Chondrocyte (in vitro differentiated cells): ENCODE data around the gene ZNF474. TPM values are rescaled to one million over a fixed set of nuclear protein-coding genes. Genes with fewer than 3 reads are reported as not detected.

Experiments
- DNase-seq: peaks from one replicate; pipeline ENCODE4 v3.0.0; 2021; ENCODE audit warnings: mixed read lengths, low spot score
- H3K27ac Mint-ChIP-seq: one replicate; pipeline ENCODE4 v1.8.0; 2021; ENCODE audit warnings: mild to moderate bottlenecking, moderate library complexity, mixed read lengths; ENCODE audit not compliant: unreplicated experiment
- H3K27me3 Mint-ChIP-seq: 2 replicates; pipeline ENCODE4 v1.8.0; 2021; ENCODE audit warnings: low read depth, mixed read lengths
- H3K36me3 Mint-ChIP-seq: 2 replicates; pipeline ENCODE4 v1.8.0; 2021; ENCODE audit warnings: low read depth, mixed read lengths
- H3K4me1 Mint-ChIP-seq: 2 replicates; pipeline ENCODE4 v1.8.0; 2021; ENCODE audit warnings: low read depth, mild to moderate bottlenecking, mixed read lengths
- H3K4me3 Mint-ChIP-seq: one replicate; pipeline ENCODE4 v1.8.0; 2021; ENCODE audit warnings: mild to moderate bottlenecking, moderate library complexity, mixed read lengths; ENCODE audit not compliant: unreplicated experiment
- H3K9me3 Mint-ChIP-seq: 2 replicates; pipeline ENCODE4 v1.8.0; 2021; ENCODE audit warnings: low read depth, mixed read lengths
- total RNA-seq: library from RNA; stranded (reverse); gene quantifications from 3 replicates; pipeline ENCODE4 v1.2.1, GENCODE V29; 2021
- TF ChIP-seq, protein P1 (sequence below): fragments of 200-600 bp; sonication (generic); IDR thresholded peaks from 2 replicates; pipeline ENCODE4 v1.5.0; 2021; ENCODE audit warnings: antibody characterized with exemption, mild to moderate bottlenecking, moderate library complexity

Gene ZNF474
- total RNA-seq, 1 donor from 2014 or later = 0.25 TPM

DNA sequence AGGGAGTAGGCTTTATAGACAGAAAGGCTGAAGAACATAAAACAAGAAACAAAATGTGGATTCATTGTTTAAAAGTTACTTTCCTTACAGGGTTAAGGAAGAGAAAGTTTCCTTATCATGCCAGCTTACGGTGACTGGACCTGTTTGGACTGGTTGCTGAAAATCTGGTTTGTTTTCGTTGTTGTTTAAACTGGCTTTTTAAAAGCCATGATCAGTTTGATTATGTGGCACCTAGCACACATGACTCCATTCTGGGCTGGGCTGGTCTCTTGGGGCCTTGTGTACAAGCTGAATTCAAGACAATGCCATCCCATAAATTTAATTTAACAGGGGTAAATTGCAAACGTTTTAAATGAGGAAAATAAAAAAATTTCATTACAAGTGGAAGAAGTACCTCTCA is 18.4 kb upstream of the ZNF474 start:
- TF ChIP-seq, protein P1, sequence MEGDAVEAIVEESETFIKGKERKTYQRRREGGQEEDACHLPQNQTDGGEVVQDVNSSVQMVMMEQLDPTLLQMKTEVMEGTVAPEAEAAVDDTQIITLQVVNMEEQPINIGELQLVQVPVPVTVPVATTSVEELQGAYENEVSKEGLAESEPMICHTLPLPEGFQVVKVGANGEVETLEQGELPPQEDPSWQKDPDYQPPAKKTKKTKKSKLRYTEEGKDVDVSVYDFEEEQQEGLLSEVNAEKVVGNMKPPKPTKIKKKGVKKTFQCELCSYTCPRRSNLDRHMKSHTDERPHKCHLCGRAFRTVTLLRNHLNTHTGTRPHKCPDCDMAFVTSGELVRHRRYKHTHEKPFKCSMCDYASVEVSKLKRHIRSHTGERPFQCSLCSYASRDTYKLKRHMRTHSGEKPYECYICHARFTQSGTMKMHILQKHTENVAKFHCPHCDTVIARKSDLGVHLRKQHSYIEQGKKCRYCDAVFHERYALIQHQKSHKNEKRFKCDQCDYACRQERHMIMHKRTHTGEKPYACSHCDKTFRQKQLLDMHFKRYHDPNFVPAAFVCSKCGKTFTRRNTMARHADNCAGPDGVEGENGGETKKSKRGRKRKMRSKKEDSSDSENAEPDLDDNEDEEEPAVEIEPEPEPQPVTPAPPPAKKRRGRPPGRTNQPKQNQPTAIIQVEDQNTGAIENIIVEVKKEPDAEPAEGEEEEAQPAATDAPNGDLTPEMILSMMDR = no peak
- Mint-ChIP-seq H3K36me3 (no peaks in the 10 kb centered on the region), H3K27ac (no peak overlapping the region), H3K9me3 (no peaks in the 10 kb centered on the region), H3K4me1 (peaks cover 5% of the 10 kb centered on the region), H3K4me3 (no peak overlapping the region), H3K27me3 (no peaks in the 10 kb centered on the region)
- DNase-seq = no peak

- peaks cover 5% of the 10 kb centered on the region for H3K4me1 Mint-ChIP-seq
- no peak for DNase-seq
- H3K9me3 Mint-ChIP-seq = no peaks in the 10 kb centered on the region
- TF ChIP-seq, protein P1 = no peak
- no peaks in the 10 kb centered on the region for H3K27me3 Mint-ChIP-seq
- H3K27ac Mint-ChIP-seq = no peak overlapping the region
- no peaks in the 10 kb centered on the region for H3K36me3 Mint-ChIP-seq
- no peak overlapping the region for H3K4me3 Mint-ChIP-seq
These were observed 17.9 kb upstream of the ZNF474 start for GRCh38 chr5:122111460-122111859.

GRCh38 chr5:122112063-122112462 is 17.3 kb upstream of the ZNF474 start:
- H3K4me1 Mint-ChIP-seq = peaks cover 5% of the 10 kb centered on the region
- no peak overlapping the region for H3K27ac Mint-ChIP-seq
- TF ChIP-seq, protein P1 = no peak
- DNase-seq = no peak
- no peaks in the 10 kb centered on the region for H3K9me3 Mint-ChIP-seq
- no peak overlapping the region for H3K4me3 Mint-ChIP-seq
- no peaks in the 10 kb centered on the region for H3K36me3 Mint-ChIP-seq
- no peaks in the 10 kb centered on the region for H3K27me3 Mint-ChIP-seq

DNA sequence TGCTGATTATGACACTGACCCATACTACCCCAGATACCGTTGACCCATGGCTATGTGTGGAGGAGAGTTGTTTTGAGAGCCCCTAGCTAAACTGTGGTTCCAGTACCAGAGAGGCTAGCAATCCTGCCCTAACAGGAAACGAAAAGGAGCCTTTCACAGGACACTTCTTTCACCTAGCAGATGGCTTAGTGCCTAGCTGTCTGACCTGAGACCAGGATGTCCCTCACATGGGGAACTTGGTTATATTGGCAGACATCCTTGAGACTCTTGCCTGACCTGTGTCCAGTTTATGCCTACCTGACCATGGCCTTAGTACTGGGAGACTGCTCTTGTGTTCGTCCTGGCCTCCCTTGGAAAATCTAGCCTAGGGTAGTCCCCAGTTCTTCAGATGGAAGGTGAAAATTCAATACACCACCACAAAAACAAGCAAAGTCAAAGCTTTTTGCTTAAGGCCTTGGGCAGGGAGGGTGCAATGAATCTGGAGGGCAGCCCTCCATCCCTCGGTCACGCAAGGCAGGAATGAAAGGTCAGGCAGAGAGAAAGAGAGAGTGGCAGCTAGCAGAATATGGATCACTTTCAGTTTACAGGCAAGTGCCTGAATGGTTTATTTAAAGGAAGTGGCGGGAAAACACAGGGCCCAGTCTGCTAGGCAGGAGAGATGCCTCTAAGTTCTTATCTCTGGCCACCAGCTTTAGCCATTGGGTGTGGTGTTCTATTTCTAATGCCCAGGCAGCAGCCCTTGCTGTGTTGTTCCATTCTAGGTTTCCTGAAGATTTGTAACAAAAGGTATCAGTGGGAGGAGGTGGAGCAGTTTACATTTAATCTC is 16.4 kb upstream of the ZNF474 start:
- Mint-ChIP-seq H3K9me3 (no peaks in the 10 kb centered on the region), H3K36me3 (no peaks in the 10 kb centered on the region), H3K27me3 (no peaks in the 10 kb centered on the region), H3K4me1 (peaks cover 5% of the 10 kb centered on the region), H3K4me3 (no peak overlapping the region), H3K27ac (no peak overlapping the region)
- TF ChIP-seq, protein P1 = no peak
- no peak for DNase-seq

DNA sequence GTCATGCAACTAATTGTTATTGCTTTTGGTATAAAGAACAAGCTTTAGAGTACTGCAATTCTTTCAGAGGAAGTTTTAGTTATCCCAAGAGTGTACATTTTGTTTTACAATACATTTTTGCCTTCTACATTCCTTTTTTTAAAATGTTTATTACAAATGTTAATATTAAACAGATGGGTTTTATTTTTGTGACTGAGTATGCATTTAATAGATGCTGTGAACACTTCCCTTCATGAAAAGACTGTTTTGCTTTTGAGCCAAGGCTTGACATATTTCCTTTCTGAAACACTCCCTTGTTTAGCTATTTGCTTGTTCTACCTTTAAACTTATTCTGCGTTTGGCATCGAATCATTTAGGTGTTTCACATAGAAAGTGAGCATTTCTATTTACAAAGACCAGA is 14.8 kb upstream of the ZNF474 start:
- Mint-ChIP-seq H3K27me3 (no peaks in the 10 kb centered on the region), H3K27ac (no peak overlapping the region), H3K4me3 (no peak overlapping the region), H3K4me1 (peaks cover 15% of the 10 kb centered on the region), H3K9me3 (no peaks in the 10 kb centered on the region), H3K36me3 (no peaks in the 10 kb centered on the region)
- TF ChIP-seq, protein P1 = no peak
- no peak for DNase-seq
